ENCODE measurements around the gene RING1.
"Not testable (repeated sequence)": the region's sequence is repeated elsewhere in the genome, so short reads cannot be mapped to it uniquely, and the experiment has no call there.

Gene RING1

DNA sequence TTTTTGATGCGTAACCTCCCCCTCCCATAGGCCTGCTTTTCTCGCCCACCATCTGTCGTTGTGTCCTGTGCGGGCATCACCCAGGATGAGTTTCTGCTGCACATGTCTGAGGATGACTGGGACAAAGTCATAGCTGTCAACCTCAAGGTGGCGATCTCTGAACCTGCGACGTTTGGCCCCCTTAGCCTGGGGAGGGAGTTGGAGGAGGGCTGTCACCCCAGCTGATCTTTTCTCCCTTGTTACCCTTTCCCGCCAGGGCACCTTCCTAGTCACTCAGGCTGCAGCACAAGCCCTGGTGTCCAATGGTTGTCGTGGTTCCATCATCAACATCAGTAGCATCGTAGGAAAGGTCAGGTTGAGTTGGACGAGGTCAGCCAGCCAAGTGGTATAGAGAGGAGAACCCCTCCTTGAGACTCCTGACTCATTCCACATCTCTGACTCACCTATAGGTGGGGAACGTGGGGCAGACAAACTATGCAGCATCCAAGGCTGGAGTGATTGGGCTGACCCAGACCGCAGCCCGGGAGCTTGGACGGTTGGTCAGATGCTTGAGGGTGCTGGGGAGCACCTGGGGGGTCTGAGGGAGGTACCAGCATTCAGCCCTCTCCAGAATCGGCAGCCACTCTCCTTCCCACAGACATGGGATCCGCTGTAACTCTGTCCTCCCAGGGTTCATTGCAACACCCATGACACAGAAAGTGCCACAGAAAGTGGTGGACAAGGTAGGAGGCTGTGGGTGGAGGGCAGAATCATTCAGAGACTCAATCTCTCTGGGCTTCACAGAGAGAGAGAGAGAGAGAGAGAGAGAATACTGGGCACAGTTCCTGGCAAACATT, 2.9 kb upstream of the RING1 start:
- DNase-seq (ENCODE audit: low read depth in 2 of 2, low spot score in 1 of 2), result no peak

DNA sequence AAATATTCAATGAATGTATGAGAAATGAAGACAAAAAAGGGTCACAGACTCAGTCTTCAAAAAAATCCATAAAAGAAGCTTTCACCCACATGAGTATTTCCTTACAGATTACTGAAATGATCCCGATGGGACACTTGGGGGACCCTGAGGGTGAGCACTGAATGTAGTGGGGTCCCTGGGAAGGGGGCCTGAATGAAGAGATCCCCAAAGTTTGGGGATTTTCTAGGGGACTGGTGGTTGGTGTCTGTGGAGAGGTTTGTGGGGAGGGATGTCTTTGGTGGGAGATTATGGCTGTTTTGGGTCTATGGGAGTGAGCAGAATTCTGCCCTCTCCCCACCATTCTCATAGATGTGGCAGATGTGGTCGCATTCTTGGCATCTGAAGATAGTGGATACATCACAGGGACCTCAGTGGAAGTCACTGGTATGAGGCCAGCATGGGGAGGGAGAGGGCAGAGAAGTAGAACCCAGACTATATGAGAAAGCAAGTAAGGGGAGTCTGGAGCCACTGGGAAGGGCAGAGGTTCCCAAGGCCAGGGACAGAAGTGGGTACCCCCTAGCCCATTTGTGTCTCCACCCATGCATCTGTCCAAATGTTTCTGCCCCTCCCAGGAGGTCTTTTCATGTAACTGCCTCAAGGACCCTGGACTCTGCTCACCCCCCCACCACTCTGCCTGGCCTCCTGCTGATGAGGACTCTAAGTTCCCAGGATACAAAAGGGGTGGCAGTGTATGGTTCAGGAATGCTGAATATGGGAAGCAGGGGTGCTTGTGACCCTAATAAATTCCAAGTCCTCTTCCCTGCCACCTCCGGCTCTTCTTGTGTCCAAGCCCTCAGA, 2.1 kb upstream of the RING1 start:
- DNase-seq (ENCODE audit: low read depth in 2 of 2, low spot score in 1 of 2), result no peak

DNA sequence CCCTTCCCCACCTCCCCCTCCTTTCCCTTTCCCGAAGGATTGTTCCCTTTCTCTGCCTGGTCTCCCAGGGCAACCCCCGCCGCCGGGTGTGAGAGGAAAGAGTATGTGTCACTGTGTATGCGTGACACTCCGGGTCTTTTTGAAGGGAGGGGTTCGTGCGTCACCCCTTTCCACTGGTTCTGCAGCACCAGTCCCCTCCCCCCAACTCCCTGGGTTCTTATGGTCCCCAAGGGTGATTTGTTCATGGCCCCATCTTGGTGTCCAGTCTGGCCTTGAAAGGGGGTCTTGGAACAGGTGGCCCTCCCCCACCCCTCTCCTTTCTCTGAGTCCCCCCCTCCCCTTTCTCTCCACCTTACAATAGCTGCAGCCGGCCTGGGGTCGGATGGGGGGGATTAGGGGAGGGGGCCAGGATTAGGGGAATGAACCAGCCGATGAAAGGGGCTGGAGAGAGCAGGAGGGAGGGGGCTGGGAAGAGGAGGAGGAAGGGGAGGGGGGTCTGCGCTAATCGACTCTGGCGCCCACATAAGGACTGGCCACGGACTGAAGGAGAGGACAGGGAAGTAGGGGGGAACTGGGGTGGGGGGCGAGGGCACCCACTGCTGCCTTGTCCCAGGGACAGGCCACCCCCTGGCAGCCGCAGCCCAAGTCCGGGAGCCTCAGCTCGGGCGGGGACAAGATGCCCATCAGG, 1.3 kb upstream of the RING1 start:
- no peak for DNase-seq (ENCODE audit: low read depth in 2 of 2, low spot score in 1 of 2)

DNA sequence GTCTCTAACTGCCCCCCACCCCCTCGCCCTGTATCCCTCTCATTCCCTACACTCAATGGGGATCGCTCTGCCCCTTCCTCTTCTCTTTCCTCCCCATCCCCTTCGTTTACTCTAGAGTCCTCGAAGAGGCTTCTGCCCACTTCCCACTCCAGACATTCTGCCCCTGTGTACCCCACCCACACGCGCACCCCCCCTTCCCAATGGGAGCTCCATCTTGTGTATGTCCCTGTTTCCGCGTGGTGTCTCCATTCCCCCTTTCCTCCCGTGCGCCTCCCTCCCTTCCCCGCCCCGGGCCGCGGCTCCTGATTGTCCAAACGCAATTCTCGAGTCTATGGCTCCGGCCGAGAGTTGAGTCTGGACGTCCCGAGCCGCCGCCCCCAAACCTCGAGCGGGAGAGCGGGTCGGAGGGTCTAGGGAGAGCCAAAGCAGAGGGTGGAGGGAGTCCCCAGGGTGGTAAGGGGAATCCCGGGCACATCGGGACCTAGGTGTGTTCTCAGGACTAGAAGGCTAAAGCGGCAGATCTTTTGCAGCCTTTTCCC, 679 bp upstream of the RING1 start:
- DNase-seq (ENCODE audit: low read depth in 2 of 2, low spot score in 1 of 2), result no peak

DNA sequence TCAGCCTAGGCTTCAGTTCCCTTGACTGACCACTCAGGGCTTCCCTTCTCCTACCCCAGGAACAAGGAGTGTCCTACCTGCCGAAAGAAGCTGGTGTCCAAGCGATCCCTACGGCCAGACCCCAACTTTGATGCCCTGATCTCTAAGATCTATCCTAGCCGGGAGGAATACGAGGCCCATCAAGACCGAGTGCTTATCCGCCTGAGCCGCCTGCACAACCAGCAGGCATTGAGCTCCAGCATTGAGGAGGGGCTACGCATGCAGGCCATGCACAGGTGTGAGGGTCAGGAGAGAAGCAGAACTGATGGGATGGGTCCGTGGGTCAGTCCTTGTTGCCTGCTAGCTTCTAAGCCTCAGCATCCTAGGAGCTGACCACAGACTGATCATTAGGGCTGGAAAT, 1.6 kb downstream of the RING1 start:
- no peak for DNase-seq (ENCODE audit: low read depth in 2 of 2, low spot score in 1 of 2)

DNA sequence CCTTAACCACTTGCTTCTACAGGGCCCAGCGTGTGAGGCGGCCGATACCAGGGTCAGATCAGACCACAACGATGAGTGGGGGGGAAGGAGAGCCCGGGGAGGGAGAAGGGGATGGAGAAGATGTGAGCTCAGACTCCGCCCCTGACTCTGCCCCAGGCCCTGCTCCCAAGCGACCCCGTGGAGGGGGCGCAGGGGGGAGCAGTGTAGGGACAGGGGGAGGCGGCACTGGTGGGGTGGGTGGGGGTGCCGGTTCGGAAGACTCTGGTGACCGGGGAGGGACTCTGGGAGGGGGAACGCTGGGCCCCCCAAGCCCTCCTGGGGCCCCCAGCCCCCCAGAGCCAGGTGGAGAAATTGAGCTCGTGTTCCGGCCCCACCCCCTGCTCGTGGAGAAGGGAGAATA, 2.8 kb downstream of the RING1 start:
- no peak for DNase-seq (ENCODE audit: low read depth in 2 of 2, low spot score in 1 of 2)

DNA sequence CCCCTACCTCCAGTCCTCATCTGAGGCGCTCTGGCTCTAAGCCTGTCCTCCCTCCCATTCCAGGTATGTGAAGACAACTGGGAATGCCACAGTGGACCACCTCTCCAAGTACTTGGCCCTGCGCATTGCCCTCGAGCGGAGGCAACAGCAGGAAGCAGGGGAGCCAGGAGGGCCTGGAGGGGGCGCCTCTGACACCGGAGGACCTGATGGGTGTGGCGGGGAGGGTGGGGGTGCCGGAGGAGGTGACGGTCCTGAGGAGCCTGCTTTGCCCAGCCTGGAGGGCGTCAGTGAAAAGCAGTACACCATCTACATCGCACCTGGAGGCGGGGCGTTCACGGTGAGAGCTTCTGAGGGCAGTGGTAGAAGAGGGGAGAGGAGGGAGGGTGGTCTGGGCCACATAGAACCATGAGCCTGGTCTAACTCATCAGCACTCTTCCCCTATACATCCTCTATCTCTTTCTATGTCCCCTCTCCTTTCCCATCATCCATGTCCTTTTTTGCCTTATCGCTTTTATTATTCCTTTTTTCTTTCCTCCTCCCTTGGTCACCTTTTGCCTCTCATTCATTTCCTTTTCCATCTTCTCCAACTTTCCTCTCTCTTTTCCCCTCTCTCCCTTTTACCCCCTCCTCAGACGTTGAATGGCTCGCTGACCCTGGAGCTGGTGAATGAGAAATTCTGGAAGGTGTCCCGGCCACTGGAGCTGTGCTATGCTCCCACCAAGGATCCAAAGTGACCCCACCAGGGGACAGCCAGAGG, 3.5 kb downstream of the RING1 start:
- DNase-seq (ENCODE audit: low read depth in 2 of 2, low spot score in 1 of 2), result no peak

DNA sequence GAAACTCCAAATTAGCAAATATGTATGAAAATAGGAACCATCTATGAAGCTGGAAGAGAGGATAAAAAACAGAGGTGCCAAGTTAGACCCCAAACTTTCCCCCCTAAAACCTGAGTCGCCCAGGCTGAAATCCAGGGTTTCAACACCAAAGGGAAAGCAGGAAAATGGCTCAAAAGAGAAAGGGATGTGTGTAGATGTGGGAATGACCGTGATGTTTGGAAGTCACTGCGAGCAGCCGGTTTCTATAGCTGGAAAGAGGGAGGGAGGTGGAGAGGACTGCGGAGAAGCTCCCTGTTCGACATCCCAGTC, 4.5 kb downstream of the RING1 start:
- no peak for DNase-seq (ENCODE audit: low read depth in 2 of 2, low spot score in 1 of 2)

DNA sequence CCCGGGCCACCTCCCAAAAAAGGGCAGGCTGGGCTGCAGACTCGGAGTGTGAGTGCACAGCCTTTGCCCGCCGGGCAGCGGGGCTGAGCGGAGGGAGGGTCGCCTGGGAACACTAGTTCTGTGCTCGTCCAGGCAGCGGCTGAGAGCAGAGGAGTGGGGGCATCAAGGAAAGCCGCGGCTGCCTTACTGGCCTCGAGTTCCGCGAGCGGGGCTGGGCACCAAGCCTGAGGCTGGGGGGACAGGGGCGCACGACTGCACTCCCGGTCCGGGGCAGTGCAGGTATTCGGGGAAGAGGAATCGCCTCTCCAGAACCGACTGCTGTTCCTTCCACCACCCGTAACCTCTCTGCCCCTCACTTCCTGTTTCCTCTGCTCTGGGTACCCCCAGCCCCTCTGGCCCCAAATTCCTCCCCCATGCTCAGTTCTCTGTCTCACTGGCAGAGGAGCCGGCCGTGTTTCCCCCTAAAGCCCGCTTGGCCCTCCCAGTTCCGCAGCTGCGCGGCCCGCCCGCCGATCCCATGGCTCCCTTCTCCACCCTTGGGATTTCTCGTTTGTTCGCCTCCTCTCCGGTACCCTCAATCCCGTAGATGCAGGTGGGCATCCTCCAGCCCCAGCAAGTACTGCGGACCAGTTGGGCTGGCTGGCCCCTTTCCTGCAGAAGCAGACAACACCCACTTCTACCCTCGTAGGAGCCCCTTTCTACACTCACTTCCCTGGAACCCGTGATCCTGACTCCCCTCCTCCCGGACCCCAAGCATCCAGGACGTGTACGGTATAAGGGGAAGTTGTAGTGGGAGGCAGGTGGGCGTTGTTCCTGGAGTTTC, 5.1 kb downstream of the RING1 start:
- DNase-seq (ENCODE audit: low read depth in 2 of 2, low spot score in 1 of 2), result no peak

DNA sequence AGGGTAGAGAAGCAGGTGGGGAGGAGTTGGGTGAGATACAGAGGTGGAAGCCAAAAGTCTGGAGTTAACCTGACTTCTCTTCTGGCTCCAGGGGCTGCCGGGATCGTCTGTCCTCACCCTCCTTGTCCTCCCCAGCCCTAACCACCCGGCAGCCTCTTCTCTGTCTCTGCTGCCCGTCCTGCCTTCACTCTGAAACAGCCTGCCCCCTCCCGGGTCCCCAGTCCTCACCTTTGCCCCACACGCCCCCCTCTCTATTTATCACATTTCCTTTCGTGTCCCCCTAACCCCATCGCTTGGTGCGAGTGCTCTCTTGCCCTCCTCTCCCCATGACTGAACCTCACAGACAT, 5.7 kb downstream of the RING1 start:
- no peak for DNase-seq (ENCODE audit: low read depth in 2 of 2, low spot score in 1 of 2)

DNA sequence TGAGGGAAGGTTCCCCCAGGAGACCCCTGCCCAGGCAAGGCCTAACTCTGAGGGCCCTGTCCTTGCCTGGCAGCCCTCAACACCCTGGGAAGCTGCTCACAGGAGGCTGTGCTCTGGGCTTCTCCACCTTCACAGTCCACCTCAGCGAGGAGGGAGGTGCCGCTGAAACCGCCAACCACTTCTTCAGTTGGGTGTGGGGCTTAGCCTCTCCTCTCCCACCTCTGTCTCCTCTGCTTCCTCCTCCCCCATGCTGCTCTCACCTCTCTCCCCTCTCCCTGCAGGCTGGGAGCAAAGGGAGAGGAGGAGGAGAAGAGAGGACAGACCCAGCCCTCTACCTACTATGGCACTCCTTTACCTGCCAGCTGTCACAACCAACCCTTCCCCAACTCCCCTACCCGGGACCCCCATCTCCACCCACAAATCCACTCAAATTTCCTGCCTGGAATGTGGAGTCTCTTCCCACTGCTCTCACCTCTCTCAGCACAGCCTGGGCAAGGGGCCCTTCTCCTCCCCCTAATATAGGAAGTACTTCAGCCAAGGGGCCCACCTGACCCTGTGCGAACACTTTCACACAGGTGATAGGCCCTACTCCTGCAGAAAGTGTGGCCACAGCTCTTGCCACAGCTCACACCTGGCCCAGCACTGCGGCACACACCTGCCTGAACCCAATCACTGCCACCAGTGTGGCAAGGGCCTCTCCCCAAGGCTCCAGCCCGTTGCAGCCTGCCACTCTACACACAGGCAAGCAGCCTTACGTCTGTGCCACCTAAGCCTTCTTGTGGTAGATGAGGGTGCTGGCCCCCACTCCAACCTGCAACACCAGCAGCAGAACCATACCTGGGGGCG, 7.2 kb downstream of the RING1 start:
- no peak for DNase-seq (ENCODE audit: low read depth in 2 of 2, low spot score in 1 of 2)

DNA sequence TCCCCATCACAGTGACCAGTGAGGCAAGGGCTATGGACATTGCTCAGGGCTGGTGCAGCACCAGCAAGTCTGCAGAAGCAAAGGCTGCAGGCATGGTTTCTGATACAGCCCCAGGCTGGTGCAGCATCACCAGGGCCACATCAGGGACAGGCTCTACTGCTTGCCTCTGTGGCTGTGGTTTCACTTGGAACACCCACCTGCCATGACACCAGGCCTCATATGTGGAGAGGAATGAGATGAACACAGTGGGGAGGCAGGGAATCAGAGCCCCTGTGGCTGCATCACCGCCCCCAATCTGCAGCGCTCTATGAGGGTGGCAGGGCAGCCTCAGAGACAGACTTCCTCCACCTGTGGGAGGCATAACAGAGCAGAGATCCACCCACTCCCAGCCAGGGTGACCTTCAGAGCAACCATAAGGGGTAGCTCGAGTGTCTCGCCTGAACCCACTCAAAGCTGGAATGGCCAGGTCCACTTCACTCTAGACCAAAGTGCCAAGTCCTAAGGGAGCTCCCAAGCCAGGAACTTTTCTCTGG, 7.9 kb downstream of the RING1 start:
- DNase-seq (ENCODE audit: low read depth in 2 of 2, low spot score in 1 of 2), result no peak

DNA sequence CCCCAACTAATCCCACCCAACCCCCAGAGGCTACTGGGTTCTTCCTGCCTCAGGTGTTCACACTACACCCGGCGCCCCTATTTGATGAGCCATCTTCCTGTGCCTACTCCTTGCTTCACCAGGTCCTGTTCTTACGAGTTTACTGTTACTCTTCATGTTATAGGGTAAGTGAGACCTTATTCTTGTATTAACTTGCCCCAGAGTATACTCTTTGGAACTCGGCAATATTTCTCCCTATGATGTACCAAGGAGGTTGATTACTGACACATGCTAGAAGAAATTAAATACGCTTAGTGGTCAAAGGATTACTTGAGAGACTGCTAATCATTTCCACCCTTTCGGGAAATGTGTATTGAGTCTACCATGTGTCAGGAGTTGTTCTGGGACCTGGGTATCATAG, 8.9 kb downstream of the RING1 start:
- DNase-seq (ENCODE audit: low read depth in 2 of 2, low spot score in 1 of 2), result no peak

DNA sequence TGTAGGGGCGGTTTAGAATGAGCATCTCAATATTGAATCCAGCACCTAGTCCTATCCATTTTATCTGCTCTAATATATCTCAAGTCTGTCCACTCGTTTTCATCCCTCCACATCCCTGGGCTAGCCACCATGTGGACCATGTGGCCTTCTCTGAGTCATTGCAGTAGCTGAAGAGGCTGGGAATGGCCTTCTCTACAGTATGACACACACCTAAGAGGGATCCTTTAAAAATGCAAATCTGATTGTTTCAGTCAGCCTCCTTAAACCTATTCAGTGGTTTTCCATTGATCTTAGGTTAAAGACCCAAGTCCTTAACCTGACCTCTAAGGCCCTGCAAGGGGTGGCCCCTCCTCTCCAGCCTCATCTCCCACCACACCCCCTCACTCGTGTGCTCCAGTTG, 9.4 kb downstream of the RING1 start:
- no peak for DNase-seq (ENCODE audit: low read depth in 2 of 2, low spot score in 1 of 2)

DNA sequence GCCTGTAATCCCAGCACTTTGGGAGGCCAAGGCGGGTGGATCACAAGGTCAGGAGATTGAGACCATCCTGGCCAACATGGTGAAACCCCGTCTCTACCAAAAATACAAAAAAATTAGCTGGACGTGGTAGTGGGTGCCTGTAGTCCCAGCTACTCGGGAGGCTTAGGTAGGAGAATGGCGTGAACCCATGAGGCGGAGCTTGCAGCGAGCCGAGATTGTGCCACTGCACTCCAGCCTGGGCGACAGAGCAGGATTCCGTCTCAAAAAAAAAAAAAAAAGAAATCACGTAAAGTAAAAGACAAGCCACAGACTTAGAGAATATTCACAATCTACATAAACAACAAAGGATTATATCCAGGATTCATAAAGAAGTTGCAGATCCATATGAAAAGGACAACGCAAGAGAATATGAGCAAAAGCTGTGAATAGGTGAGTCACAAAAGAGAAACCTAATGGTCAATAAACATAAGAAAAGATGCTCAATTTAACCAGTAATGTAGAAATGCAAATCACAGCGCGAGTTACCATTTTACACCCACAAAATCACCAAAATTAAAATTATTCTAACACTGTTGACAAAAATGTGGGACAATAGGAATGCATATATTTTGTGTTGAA, 18.3 kb downstream of the RING1 start:
- DNase-seq (ENCODE audit: low read depth in 2 of 2, low spot score in 1 of 2), result not testable (repeated sequence)

DNA sequence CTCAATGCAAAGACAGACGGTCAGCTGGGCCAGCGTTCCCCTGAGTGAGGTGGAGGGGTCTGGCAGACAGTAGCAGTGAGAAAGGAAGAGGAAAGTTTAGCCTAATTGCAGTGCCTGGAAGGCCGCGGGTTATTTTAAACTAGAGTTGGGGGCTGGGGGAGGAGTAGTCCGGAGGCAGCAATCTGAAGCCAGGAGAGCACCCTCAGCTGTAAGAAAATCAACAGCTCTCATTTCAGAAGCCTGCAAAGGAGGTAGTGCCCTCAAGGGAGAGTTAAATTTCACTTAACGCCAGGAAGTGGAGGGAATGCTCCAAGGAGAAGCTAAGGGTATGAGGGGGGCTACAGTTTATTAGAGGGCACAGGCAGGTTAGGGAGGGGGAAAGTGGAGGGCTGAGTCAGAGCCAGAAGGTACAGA, 26.9 kb downstream of the RING1 start:
- DNase-seq (ENCODE audit: low read depth in 2 of 2, low spot score in 1 of 2), result no peak

DNA sequence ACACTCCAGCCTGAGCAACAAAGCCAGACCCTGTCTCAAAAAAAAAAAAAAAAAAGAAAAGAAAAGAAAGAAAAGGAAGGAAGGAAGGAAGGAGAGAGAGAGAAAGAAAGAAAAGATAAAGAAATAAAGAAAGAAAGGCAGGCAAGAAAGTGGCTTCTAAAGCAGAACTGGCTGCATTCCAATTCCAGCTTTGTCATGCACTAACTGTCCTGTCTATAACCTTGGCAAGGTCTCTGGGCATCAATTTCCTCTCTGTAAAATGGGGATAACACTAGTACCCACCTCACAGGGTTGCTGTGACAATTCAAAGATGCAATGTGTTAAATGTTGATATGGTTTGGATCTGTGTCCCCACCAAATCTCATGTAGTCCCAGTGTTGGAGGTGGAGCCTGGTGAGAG, 28.0 kb downstream of the RING1 start:
- no peak for DNase-seq (ENCODE audit: low read depth in 2 of 2, low spot score in 1 of 2)

DNA sequence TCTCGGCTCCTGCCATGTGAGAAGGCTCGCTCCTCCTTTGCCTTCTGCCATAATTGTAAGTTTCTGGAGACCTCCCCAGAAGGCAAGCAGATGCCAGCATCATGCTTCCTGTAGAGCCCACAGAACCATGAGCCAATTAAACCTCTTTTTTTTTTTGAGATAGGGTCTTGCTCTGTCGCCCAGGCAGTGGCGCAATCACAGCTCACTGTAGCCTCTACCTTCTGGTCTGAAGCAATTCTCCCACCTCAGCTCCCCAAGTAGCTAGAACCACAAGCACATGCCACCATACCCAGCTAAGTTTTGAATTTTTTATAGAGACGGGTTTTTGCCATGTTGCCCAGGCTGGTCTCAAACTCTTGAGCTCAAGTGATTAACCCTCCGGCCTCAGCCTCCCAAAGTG, 28.6 kb downstream of the RING1 start:
- no peak for DNase-seq (ENCODE audit: low read depth in 2 of 2, low spot score in 1 of 2)

DNA sequence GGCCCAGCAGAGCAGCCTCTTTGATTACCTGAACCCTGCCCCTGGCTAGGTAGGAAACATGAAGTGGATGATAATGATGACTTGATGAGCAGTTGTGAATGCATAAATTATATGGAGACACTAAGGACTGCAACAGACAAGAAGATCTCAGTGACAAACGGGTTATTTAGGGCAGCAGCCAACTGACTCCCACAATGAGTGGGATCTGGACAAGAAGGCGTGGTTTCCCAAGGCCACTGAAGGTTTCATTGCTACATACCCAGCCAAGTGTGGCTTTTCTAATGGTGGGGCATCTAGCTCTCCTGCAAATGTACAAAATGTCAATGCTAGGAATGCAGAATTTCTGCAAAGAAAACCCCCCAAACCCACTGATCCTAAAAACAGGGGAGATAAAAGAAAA, 29.4 kb downstream of the RING1 start:
- DNase-seq (ENCODE audit: low read depth in 2 of 2, low spot score in 1 of 2), result no peak
